ENCODE results near the gene IL13RA1.
"Not testable (repeated sequence)": the region's sequence is repeated elsewhere in the genome, so short reads cannot be mapped to it uniquely, and the experiment has no call there.

Gene IL13RA1

GRCh38 chrX:118729042-118729652 is 1.7 kb downstream of the IL13RA1 start:
- no peak for DNase-seq

- no peak for DNase-seq
These were observed 3.3 kb downstream of the IL13RA1 start for GRCh38 chrX:118730500-118731247.

GRCh38 chrX:118732551-118732950 is 5.1 kb downstream of the IL13RA1 start:
- DNase-seq = not testable (repeated sequence)

GRCh38 chrX:118734909-118735308 is 7.5 kb downstream of the IL13RA1 start:
- DNase-seq = no peak

- no peak for DNase-seq
These were observed 9.1 kb downstream of the IL13RA1 start for GRCh38 chrX:118736394-118737010.

- DNase-seq = no peak
These were observed 12.2 kb downstream of the IL13RA1 start for GRCh38 chrX:118739577-118739976.

DNA sequence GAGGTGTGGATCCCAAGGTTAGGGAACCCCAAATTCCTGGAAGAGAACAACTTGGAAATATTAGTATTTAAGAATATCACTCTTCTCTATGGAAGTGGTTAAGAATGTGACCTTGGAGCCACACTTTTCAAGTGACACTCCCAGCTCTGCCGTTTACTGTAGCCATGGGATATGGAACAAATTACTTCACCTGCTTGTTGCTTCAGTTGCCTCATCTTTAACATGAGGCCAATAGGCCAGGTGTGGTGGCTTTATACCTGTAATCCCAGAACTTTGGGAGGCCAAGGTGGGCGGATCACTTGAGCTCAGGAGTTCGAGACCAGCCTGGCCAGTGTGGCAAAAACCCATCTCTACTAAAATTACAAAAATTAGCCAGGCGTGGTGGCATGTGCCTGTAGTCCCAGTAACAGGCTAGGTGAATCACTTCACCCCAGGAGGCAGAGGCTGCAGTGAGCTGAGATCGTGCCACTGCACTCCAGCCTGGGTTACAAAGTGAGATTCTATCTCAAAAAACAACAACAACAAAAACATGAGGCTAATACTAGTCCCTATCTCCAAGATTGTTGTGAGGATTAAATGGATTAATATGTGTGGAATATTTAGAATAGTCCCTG is 13.0 kb downstream of the IL13RA1 start:
- no peak for DNase-seq

DNA sequence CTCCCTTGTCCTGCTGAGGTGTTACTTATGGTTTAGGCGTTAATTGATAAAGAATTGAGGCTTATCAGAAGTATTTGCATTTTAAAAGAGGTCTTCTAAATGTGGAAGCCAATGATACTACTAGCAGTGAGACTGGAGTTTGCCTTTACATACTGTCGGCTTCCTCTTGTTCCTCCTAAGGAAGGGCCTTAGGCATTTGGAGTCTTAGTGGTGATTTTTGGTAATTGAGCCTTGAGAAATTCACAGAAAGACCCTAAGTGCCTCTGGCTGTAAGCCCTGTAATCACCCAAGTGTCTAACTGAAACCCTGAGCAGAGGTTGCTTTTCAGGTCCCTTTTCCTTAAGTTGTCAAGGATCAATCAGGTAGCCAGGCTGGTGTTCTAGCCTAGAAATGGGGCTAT is 14.8 kb downstream of the IL13RA1 start:
- DNase-seq = no peak

DNA sequence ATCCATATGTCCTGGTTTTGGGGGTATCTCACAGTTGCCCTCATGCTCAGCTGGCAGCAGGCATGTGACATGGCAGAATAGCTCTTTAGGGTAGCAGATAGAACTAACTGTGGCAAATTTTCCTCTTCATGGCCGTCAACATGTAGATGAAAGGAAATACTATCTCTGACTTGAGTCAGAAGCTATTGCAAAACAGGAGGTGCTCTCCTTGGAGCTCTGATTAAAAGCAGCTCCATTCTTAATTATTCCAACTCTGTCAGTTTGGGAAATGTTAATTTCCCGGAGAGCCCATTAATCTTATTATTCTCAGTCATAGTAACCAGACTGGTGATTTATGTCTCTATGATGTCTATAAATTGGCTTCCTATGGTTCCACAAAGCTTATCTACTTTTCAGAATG is 18.2 kb downstream of the IL13RA1 start:
- DNase-seq = no peak

DNA sequence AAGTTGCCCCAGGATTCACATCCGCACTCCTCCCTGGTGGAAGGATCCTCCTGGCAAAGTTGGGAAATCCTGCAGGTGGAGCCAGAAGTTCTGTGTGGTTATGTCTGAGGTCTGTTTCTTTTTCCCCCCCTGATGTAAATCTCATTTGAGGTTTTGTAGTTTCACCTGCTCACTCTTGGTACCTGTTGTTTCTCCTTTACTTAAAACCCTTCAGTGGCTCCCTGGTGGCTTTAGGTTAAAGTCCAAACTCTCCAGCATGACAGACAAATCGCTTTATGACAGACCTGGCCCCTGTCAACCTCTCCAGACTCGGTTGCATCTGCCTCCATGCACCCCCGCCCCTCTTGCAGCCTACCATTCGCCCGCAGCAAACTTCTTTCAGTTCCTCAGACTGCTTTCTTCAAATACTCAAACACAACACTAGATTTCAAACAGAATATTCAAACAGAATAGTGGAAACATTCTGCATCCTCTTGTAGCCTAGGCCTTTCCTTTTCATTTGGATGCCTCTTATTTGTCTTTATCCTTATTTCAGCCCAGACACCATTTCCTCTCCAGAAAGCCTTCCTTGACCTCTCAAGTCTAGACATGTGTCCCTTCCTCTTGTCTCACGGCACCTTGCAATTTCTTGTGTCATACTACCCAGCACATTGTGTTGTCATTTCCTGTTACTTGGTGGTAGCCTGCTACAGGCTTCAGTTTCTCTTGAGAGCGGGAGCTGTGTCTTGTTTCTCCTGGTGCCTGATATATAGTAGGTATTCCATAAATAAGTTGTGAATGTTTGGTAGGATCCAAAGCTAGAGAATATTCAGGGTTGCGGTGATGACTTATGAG is 24.8 kb downstream of the IL13RA1 start:
- no peak for DNase-seq

DNA sequence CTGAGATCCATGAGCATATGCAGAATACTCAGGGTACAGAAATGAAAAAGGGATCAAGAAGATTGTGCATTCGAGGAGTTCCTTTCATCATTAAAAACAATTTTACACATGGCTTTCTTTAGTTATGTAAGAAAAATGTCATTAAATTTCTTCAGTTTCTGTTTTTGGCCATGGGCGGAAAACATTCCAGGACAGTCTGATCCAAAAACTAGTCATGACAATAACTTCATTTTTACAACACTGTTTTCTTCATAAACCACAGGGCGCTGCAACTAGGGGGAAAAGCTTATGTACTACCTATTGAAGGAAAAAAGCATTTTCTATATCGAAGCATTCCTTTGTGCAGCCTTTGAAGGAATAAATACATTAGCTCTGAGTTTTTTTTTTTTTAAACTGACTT is 28.2 kb downstream of the IL13RA1 start:
- DNase-seq = no peak

DNA sequence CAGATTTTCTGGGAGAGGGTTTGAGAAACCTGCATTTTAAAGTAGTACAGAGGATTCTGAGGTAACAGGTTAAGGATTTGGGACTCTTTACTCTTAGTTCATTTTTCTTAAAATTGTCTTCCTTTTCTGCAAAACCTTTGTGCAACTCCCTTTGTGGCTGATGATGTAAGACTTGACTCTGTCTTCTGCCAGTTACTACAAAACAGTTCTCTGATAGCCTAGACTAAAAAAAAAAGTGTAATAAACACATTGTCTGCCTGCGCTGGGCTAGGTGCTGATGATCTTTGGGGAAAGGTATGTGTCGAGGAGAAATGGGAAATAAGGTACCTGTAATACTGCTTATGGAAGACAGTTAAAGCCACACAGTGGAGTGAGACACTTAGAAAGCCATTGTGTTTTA is 28.7 kb downstream of the IL13RA1 start:
- DNase-seq = no peak

- no peak for DNase-seq
These were observed 31.1 kb downstream of the IL13RA1 start for GRCh38 chrX:118758511-118758910.

DNA sequence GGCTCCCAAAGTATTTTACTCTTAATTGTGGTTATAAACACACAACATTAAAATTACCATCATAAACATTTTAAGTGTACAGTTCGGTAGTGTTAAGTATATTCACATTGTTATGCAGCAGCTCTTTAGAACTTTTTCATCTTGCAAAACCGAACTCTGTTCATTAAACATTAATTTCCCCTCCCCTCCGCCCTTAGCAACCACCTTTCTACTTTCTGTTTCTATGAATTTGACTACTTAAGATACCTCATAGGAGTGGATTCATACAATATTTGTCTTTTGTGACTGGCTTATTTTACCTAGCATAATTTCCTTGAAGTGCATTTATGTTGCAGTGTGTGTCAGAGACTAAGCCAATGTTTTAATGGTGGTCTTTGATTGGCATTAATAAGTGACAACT is 32.6 kb downstream of the IL13RA1 start:
- no peak for DNase-seq

- no peak for DNase-seq
These were observed 34.7 kb downstream of the IL13RA1 start for GRCh38 chrX:118761939-118762707.

DNA sequence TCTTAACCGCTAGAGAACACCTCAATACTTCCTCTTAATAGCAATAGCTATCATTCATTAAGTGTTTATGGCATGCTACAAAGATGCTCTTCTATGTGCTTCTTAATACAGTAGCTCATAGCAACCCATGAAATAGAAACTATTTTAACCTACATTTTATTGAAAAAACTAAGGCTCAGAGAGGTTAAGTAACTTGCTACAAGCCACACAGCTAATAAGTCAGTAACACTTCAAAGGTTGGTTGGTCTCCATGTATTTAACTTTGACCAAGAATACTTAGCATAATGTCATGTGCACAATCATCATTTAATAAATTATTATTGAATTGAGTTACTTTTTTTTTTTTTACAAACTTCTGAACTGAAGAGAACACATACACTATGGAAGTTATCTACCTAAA is 36.1 kb downstream of the IL13RA1 start:
- DNase-seq = no peak

GRCh38 chrX:118764122-118764521 is 36.7 kb downstream of the IL13RA1 start:
- no peak for DNase-seq

DNA sequence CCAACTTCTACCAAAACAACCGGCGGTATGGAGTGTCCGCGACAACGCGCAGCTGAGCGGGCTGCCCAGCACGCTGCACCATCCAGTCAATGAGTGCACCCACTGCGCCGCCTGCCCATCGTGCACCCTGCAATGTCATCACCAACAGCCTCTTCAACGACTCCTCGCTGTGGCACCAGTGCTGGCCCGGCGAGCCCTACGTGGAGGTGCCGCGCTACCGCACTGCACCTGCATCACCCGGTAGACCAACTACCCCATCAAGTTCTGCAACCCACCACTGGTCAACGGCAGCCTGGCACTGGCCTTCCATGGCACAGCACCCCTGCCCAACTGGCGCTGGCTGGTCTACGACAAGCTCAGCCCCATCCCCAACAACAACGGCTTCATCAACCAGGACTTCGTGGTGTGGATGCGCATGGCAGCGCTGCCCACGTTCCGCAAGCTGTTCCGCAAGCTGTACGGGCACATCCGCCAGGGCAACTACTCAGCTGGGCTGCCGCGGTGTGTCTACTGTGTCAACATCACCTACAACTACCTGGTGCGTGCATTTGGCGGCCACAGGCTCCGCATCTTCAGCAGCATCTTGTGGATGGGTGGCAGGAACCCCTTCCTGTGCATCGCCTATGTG is 42.8 kb downstream of the IL13RA1 start:
- no peak for DNase-seq

DNA sequence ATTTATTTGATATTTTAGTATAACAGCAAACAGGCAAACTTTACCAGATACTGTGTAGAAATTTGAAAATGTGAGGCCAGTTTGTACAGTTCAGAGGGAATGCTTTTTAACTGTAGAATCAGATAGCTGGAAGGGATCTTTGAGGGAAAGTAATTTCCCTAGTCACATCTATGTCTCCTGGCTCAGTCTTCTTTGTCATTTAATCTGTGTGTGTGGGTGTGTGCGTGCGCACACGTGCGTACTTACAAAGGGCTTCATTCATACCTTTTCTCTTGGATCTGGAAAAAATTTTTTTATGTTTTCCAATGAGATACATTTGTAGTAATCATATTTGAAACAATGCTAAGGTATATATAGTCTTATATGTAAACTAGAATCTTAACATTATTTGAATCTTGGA is 44.6 kb downstream of the IL13RA1 start:
- no peak for DNase-seq

- no peak for DNase-seq
These were observed 46.4 kb downstream of the IL13RA1 start for GRCh38 chrX:118773782-118774181.

- no peak for DNase-seq
These were observed 52.2 kb downstream of the IL13RA1 start for GRCh38 chrX:118779581-118779980.

DNA sequence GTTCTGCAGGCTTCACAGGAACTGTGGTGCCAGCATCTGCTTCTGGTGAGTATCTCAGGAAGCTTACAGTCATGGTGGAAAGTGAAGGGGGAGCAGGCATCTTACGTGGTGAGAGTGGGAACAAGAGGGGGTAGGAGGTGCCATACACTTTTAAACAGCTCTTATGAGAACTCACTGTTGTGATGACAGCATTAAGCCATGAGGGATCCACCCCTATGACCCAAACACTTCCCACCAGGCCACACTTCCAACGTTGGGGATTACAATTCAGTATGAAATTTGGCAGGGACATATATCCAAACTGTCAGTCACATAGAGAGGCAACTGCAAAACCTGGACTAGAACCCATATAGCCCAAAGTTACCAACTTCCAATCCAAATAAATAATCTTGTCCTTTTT is 53.1 kb downstream of the IL13RA1 start:
- no peak for DNase-seq

All from T1000 (cell line).